Raji (cell line): ENCODE data around the gene TMEM132D.

Experiments used
- POLR2A ChIP-seq: IDR thresholded peaks from 2 replicates; pipeline ENCODE4 v1.6.1; 2011; ENCODE audit warnings: low read depth, low read length, control low read depth; ENCODE audit not compliant: insufficient read depth

The TMEM132D gene

DNA sequence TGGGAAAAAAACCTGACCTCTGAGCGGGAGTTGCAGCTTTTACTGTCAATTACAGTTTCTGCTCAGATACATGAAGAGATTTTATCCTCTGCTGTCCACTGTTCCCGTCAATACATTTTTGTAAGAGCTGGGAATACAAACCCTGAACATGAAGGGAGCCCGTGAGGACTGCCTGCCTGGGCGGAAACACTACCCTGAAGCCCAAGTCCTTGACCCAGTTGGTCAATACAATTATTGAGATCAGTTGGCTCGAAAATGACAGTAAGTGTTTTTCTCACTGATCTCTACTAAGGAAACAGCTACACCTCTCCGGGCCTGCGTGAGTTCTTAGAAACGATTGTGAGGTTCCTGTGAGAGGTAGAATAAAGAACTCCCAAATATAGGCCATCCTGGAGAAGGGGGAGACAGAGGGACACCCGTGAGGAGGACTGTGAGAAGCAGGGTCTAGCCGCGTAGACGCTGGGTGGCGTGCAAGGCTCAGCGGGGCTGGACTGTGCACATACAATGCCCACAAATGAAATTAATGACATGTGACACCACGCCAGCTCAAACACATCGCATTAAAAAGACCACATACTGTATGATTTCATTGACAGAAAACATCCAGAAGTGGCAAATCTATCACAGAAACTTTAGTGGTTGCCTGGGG lies 509.5 kb downstream of the TMEM132D start:
- no peak for TF ChIP-seq POLR2A

DNA sequence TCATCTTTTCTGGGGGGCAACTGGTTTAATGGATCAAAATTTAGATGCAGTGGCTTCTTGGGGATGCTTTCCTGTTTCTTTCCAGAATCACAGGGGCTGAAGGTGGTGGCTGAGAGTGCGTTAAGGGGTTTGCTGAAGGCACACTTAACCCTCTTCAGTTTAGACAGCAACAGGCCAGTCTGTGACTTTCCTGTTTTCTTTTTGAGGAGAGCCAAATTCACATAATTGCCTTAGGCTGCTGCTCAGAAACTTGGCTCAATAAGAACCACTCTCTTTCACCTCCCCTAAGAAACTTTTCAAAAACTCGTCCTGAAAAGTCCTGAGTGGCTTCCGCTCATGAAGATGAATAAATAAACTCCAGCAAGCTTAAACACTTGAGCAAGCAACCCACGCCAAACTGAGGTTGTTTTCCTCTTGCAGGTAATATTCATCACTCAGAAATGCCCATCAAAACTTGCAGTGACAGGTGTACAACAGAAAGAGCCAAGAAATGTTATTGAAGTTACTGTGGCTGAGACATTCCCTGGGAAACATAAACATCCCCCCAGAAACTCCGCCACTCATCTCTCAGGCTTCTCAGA lies 510.4 kb downstream of the TMEM132D start:
- no peak for TF ChIP-seq POLR2A

DNA sequence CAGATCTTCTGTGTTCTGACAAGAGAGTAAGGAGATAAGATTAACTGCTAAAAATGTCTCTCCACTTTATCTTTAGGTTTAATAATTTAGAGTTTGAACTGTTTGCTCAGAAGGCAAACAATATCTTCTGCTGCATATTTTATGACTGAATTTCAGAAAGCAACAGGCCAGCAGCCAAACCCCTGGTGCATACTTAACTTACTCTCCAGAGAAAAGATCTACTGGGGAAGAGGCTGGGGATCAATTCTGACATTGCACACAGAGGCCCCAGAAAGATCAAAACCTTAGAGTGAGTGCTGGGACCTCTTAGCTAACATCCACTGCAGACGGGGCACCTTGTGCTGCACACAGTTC lies 518.2 kb downstream of the TMEM132D start:
- no peak for TF ChIP-seq POLR2A

DNA sequence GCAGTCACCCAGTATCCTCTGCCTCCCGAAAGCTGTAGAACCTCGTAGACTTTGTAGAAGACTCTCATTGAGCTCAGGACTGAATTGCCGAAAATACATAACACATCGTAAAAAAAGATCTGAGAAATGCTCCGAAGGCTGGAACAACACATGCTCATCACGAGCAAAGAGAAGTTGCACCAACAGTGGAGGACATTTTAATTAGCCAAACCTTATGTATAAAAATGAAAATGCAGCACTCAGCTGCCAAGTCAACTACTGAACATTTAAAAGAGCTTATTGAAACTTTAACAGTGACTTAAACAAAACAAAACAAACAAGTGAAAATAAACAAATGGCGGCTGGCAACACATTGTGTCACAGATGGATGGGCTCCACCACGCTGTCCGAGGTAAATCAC lies 519.9 kb downstream of the TMEM132D start:
- TF ChIP-seq POLR2A, result no peak

DNA sequence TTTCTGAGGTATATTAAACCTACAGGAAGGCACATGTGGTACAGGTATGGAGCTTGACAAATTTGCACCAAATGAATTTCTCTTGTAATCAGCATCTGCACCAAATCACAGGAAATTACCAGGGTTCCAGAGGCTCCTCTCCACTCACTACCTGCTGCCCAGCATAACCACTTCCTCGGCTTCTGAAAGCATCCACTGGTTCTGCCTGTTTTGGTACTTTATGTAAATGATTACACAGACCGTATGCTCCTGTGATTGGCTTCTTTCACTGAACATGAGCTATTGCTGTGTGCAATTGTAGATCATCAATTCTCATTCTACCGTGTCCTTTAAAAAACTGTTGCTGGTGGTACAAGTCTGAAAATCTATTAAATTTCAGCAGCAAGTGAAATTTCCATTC lies 522.1 kb downstream of the TMEM132D start:
- no peak for TF ChIP-seq POLR2A

DNA sequence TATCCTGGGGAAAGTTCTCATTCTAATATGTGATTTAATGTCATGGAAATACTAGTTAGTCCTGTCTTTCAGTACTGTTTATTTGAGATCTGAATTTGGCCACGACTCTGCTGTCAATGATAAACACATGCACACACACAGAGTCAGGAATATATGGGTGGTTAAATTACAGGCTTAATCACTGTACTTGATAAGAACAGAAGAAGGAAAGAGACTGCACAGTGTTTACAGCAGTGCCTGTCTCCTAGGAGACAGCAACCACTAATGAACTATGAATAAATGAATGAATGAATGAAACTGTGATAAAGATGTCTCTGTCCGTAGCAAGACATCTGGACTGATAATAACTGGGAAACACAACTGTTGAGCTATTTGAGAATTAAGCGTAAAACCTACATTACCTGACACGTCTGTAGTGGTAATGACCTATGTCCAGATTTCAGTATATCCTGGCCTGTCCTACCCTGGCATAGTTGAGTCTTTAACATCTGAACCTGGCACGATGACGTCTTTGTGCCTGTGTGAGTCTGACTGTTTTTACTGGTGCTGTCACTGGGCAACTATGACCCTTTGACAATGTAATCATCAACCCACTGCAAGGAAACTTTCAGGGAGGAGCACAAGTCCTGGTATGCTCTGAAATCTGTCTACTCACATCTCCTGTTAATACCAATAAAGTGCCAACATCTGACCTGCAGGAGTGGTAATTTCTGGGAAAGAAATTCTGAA lies 524.6 kb downstream of the TMEM132D start:
- no peak for TF ChIP-seq POLR2A

DNA sequence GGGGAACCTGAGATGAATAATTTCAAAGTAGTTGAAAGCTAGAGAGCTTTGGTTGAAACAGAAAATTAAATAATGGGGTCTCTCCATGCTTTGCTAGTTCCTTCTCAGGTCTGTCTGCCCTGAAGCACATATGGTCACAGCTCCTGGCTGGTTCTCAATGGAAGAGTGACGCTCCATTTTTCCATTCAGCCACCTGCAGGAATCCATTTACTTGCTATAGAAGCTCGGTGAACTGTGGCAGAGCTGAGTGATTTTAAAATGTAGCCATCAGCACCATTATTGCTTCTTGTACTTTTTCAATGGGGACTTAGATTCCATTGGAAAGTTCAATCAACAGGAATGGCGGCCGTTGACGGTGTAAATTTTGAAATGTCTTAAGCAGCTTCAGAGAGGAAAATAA lies 525.3 kb downstream of the TMEM132D start:
- TF ChIP-seq POLR2A, result no peak

DNA sequence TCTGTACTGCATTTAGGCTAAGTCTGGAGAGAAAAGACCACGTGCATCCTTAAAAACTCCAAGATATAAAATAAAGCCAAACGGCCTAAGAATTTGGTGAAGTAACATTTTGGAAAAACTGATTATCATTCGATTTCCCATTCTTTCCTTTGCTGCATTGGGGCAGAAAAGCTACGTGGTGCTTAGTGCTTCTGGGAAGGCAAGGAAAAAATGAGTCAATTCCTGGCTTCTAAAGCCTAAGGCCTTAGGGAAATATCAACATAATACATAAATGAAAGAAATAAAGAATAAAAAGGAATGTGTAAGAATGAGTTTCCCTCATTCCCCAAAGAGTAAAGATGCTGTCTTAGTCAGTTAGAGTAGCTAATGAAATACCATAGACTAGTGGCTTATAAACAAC lies 530.1 kb downstream of the TMEM132D start:
- no peak for TF ChIP-seq POLR2A

DNA sequence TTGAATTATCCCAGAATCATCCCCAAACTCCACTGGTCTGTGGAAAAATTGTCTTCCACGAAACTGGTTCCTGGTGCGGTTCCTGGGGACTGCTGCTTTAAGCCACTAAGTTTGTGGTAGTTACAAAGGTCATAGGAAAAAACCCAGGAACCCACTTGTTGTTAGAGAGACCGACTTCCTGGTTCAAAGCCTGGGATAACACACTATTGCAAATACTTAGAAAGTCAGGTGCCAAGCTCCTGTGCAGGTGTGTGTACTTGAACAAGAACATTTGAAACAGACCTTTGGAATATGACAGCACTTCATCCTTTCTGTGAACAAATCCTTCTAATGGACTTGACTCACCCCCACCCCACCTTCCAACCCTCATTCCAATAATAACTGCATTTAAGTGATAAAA lies 530.9 kb downstream of the TMEM132D start:
- TF ChIP-seq POLR2A, result no peak

DNA sequence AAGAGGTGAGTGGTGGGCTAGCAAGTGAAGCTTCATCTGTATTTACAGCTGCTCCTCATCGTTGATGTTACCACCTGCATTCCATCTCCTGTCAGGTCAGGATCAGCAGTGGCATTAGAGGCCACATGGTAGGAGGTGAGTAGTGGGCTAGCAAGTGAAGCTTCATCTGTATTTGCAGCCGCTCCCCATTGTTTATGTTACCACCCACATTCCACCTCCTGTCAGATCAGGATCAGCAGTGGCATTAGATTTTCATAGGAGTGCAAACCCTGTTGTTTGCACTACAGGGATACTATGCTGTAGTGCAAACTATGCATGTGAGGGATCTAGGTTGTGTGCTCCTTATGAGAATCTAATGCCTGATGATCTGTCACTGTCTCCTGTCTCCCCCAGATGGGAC lies 531.5 kb downstream of the TMEM132D start:
- TF ChIP-seq POLR2A, result no peak

DNA sequence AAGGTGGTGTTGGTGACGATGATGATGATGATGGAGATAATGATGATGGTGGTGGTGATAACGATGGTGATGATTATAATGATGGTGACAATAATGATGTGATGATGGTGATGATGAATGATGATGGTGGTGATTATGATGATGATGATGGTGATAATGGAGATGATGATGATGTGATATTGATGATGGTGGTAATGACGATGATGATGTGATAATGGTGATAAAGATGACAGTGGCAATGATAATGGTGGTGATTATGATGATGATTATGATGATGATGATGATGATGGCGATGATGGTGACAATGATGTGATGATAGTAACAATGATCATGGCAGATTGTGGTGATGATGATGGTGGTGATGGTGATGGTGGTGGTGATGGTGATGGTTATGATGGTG lies 532.6 kb downstream of the TMEM132D start:
- TF ChIP-seq POLR2A, result no peak

DNA sequence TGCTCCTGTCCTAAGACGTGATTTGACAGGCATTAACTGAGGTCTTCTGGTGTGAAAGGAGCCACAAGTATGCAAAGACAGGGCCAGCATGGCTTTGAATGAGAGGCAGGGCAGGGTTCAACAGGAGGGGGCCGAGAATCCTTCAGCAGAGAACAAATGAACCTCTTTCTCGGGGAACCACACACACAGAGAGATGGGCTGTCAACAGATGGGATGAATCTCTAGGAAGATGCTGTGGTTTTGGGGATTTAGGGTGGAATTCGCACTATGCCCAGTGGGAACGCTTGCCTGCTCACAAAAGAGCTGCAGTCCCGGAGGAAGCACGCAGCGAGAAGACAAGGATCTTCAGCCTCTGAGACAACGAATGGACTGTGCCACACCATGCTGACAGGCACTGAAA lies 537.2 kb downstream of the TMEM132D start:
- no peak for TF ChIP-seq POLR2A

DNA sequence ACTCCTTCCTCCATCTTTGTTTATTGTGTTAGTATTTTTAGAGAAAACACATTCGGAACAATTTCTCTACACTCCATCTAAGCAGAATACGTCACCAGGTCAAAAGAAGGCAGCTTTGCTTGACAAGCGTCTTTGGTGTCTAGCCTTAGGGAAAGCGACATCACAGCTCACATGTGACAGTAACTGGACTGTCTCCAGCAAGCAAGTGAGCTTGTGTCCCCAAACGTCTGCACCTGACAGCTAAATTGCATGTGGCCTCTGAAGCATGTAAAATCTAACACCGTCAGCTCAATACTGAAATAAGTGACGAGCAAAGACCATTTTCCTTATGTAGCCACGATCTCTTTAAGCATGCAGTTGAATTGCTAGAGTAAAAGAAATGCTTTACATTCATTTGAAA lies 540.8 kb downstream of the TMEM132D start:
- TF ChIP-seq POLR2A, result no peak

DNA sequence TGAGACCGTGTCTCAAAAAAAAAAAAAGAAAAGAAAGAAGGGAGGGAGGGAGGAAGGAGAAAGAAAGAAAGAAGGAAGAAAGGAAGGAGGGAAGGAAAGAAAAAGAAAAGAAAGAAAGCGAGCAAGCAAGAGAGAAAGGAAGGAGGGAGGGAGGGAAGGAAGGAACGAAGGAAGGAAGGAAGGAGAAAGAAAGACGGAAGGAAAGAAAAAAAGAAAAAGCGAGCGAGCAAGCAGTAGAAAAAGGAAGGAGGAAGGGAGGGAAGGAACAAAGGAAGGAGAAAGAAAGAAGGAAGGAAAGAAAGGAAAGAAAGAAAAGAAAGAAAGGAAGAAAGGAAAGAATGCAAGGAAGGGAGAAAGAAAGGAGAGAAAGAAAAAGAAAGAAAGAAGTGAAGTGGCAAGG lies 546.6 kb downstream of the TMEM132D start:
- no peak for TF ChIP-seq POLR2A

DNA sequence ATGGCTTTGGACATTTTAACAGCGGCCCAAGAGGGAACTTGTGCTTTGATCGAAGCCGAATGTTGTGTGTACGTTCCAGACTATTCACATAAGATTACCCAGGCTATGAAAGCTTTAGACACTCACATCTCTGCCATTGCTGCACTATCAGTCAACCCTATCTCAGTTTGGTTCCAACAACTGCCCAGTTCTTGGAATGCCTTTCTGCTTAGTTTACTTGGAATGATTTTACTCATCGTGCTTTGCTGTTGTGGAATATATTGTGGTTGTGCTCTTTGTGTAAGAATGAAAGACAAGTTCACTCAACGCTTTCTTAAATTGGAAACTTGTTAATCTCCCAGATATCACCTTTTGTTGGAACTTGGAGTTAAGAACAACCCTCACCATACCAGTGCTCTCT lies 552.3 kb downstream of the TMEM132D start:
- TF ChIP-seq POLR2A, result no peak

DNA sequence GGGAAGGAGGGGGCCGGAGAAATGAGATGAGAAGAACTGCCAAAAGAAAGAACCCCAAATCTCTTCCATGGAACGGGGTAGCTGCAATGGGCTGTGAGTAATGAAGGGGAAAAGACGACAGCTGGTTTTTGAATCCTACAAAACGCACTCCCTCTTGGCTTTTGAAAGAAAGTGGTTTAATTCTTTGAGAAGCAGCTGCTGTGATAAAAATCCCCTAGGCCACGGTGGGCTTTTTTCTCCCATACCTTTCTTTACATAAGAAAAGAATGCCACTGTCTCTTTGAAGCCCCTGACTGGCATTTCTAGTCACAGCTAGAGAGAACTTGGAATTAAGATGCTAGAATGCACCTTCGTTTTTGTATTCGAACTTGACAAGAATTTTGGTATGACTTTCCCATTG lies 564.5 kb downstream of the TMEM132D start:
- TF ChIP-seq POLR2A, result no peak
